Heart left ventricle (tissue), 13 donors: Measurements from ENCODE around the gene GDA.

ENCODE experiments used
- POLR2A ChIP-seq, 2 donors: fragments of 450-650 bp; IDR thresholded peaks; one replicate each; pipeline ENCODE4 v1.6.1; 2017; ENCODE audit warnings: antibody characterized with exemption in 2 of 2, mild to moderate bottlenecking in 2 of 2, moderate library complexity in 2 of 2
- TF ChIP-seq, protein P1 (sequence below), 12 donors: fragments of 200-600 bp; sonication (generic) in 4 of 12; IDR thresholded peaks; one replicate each; pipeline versions ENCODE4 v1.5.0 to v1.8.0; 2018 to 2022; ENCODE audit warnings: antibody characterized with exemption in 12 of 12, mild to moderate bottlenecking in 5 of 12
- donor health status: ischemic (EF 13 %, LVEDD 7.1; RV severe dilation, severe dysfunction).
- donor health status: DM: no; HTN: yes; CAD: no.
- donor health status: DM: no; HTN: no; CAD: no.
- donor health status: ischemic (EF 25% LVEDD 6.9; RV normal size, moderate dysfunction).
- donor health status: ischemic (EF 25% LVEDD 5.7; RV mildly dilated, moderate dysfunction).
- donor health status: ischemic (EF 35%, LVEDD 5.7; RV mildly dilated, moderate dysfunction).
- donor health status: nonischemic (EF 11% LVEDD 7.7; RV severe dilation, severe dysfunction).
- donor health status: DM: yes; HTN: yes; CAD: no.
- donor health status: PGD.
- donor health status: ischemic (EF 29% LVEDD 5.4; RV normal size, mild dysfunction).
- donor health status: nonischemic (EF 23%, LVEDD 6.1; RV moderate dilation, normal function).

- no peak for TF ChIP-seq POLR2A (IDR thresholded peaks at IDR 0.05)
- TF ChIP-seq, protein P1, sequence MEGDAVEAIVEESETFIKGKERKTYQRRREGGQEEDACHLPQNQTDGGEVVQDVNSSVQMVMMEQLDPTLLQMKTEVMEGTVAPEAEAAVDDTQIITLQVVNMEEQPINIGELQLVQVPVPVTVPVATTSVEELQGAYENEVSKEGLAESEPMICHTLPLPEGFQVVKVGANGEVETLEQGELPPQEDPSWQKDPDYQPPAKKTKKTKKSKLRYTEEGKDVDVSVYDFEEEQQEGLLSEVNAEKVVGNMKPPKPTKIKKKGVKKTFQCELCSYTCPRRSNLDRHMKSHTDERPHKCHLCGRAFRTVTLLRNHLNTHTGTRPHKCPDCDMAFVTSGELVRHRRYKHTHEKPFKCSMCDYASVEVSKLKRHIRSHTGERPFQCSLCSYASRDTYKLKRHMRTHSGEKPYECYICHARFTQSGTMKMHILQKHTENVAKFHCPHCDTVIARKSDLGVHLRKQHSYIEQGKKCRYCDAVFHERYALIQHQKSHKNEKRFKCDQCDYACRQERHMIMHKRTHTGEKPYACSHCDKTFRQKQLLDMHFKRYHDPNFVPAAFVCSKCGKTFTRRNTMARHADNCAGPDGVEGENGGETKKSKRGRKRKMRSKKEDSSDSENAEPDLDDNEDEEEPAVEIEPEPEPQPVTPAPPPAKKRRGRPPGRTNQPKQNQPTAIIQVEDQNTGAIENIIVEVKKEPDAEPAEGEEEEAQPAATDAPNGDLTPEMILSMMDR (IDR thresholded peaks at IDR 0.05), result no peak
These were observed 7.8 kb upstream of the GDA start for GRCh38 chr9:72141484-72141883.
